WI38 (cell line): ENCODE results near the gene CTIF.

Experiments used
- H3K4me3 ChIP-seq: 2 replicates; pipeline ENCODE4 v1.5.1; 2011; ENCODE audit warnings: low read depth, mild to moderate bottlenecking, control low read depth, low read length
- CTCF ChIP-seq: IDR thresholded peaks from 2 replicates; pipeline ENCODE4 v1.5.1; 2012; ENCODE audit warnings: low read depth, mild to moderate bottlenecking, control low read depth, low read length

The CTIF gene

GRCh38 chr18:48753691-48754090 is 214.9 kb downstream of the CTIF start:
- H3K4me3 ChIP-seq, result no peak overlapping the region
- TF ChIP-seq CTCF, result no peak

- H3K4me3 ChIP-seq, result no peak overlapping the region
- no peak for TF ChIP-seq CTCF
Measured at GRCh38 chr18:48754559-48754958, 215.7 kb downstream of the CTIF start.

- no peak for TF ChIP-seq CTCF
- H3K4me3 ChIP-seq, result no peak overlapping the region
Measured at GRCh38 chr18:48754993-48755473, 216.2 kb downstream of the CTIF start.

GRCh38 chr18:48756511-48757226 is 217.8 kb downstream of the CTIF start:
- no peak overlapping the region for H3K4me3 ChIP-seq
- no peak for TF ChIP-seq CTCF

- H3K4me3 ChIP-seq, result no peak overlapping the region
- TF ChIP-seq CTCF, result no peak
Measured at GRCh38 chr18:48757367-48757766, 218.5 kb downstream of the CTIF start.

- H3K4me3 ChIP-seq, result no peak overlapping the region
- TF ChIP-seq CTCF, result no peak
Measured at GRCh38 chr18:48757906-48758305, 219.1 kb downstream of the CTIF start.

GRCh38 chr18:48761582-48761981 is 222.8 kb downstream of the CTIF start:
- H3K4me3 ChIP-seq, result no peak overlapping the region
- no peak for TF ChIP-seq CTCF
